Neural cell (in vitro differentiated cells): ENCODE results near the gene PBX1. TPM values are rescaled to one million over a fixed set of nuclear protein-coding genes. Genes with fewer than 3 reads are reported as not detected.

Source experiments
- H2AFZ ChIP-seq: fragments of 200-600, 300-800 bp; sonication (generic), shearing (Covaris generic); 2 replicates; pipeline ENCODE4 v1.6.0; 2014; ENCODE audit warnings: low read depth, mild to moderate bottlenecking, antibody characterized with exemption, low read length, moderate library complexity
- H3F3A ChIP-seq: fragments of 200-600 bp; shearing (Covaris generic); 2 replicates; pipeline ENCODE4 v1.6.1; 2016; ENCODE audit warnings: mild to moderate bottlenecking, moderate library complexity, mixed read lengths, antibody characterized with exemption, low read length; ENCODE audit not compliant: insufficient read depth, poor library complexity, severe bottlenecking
- H3K27ac ChIP-seq: fragments of 200-600, 300-800 bp; sonication (generic), shearing (Covaris generic); 2 replicates; pipeline ENCODE4 v1.5.1; 2014; ENCODE audit warnings: mild to moderate bottlenecking, low read length, moderate library complexity
- H3K27me3 ChIP-seq: fragments of 300-800, 200-600 bp; sonication (generic), shearing (Covaris generic); 2 replicates; pipeline ENCODE4 v1.6.0; 2014; ENCODE audit warnings: mild to moderate bottlenecking, low read depth, low read length, moderate library complexity; ENCODE audit not compliant: insufficient read depth
- H3K36me3 ChIP-seq: fragments of 300-800, 200-600 bp; sonication (generic), shearing (Covaris generic); 2 replicates; pipeline ENCODE4 v1.5.1; 2014; ENCODE audit warnings: mild to moderate bottlenecking, antibody characterized with exemption, low read length, moderate library complexity; ENCODE audit not compliant: insufficient read depth
- H3K4me2 ChIP-seq: fragments of 300-800, 200-600 bp; sonication (generic), shearing (Covaris generic); 2 replicates; pipeline ENCODE4 v1.6.0; 2014; ENCODE audit warnings: mild to moderate bottlenecking, low read length
- H3K4me3 ChIP-seq: fragments of 300-800, 200-600 bp; sonication (generic), shearing (Covaris generic); 2 replicates; pipeline ENCODE4 v1.5.1; 2014; ENCODE audit warnings: mild to moderate bottlenecking, low read length, moderate library complexity
- H3K79me2 ChIP-seq: fragments of 200-600 bp; shearing (Covaris generic); replicated peaks from 2 replicates; pipeline ENCODE4 v1.6.0; 2014; ENCODE audit warnings: mild to moderate bottlenecking, low read length, moderate library complexity; ENCODE audit not compliant: insufficient read depth
- H3K9ac ChIP-seq: fragments of 300-800, 200-600 bp; sonication (generic), shearing (Covaris generic); 2 replicates; pipeline ENCODE4 v1.6.1; 2016; ENCODE audit warnings: mild to moderate bottlenecking, low read length, mixed read lengths
- H3K9me2 ChIP-seq: fragments of 200-600 bp; shearing (Covaris generic); 2 replicates; pipeline ENCODE4 v1.6.1; 2016; ENCODE audit warnings: mild to moderate bottlenecking, low read length, mixed read lengths; ENCODE audit not compliant: insufficient read depth
- H3K9me3 ChIP-seq: fragments of 200-600, 300-800 bp; sonication (generic), shearing (Covaris generic); 2 replicates; pipeline ENCODE4 v1.6.1; 2016; ENCODE audit warnings: mild to moderate bottlenecking, mixed run types, low read length, moderate library complexity, mixed read lengths
- H4K20me1 ChIP-seq: fragments of 200-600 bp; shearing (Covaris generic); 2 replicates; pipeline ENCODE4 v1.6.1; 2016; ENCODE audit warnings: mild to moderate bottlenecking, mixed run types; ENCODE audit not compliant: insufficient read depth
- EP300 ChIP-seq: fragments of 450-650 bp; conservative IDR thresholded peaks from 2 replicates; pipeline ENCODE4 v1.6.1; 2014; ENCODE audit warnings: antibody characterized with exemption, mild to moderate bottlenecking, moderate library complexity; ENCODE audit not compliant: poor library complexity, severe bottlenecking
- EZH2 ChIP-seq: fragments of 200-600, 300-800 bp; shearing (Covaris generic), sonication (generic); IDR thresholded peaks from 2 replicates; pipeline ENCODE4 v1.6.1; 2014; ENCODE audit warnings: antibody characterized with exemption, low read length, borderline replicate concordance, mild to moderate bottlenecking; ENCODE audit not compliant: insufficient read depth, poor library complexity, severe bottlenecking
- MXI1 ChIP-seq: fragments of 450-650 bp; conservative IDR thresholded peaks from 2 replicates; pipeline ENCODE4 v1.6.1; 2014; ENCODE audit warnings: antibody characterized with exemption, mild to moderate bottlenecking; ENCODE audit not compliant: poor library complexity, severe bottlenecking
- POLR2AphosphoS5 ChIP-seq: IDR thresholded peaks from 2 replicates; pipeline ENCODE4 v1.6.1; 2012
- RAD21 ChIP-seq: fragments of 450-650 bp; conservative IDR thresholded peaks from 2 replicates; pipeline ENCODE4 v1.6.1; 2014; ENCODE audit warnings: antibody characterized with exemption, mild to moderate bottlenecking, moderate library complexity
- REST ChIP-seq: IDR thresholded peaks from 2 replicates; pipeline ENCODE4 v1.6.1; 2012; ENCODE audit warnings: borderline replicate concordance
- SMC3 ChIP-seq: fragments of 450-650 bp; conservative IDR thresholded peaks from 2 replicates; pipeline ENCODE4 v1.6.1; 2014; ENCODE audit warnings: antibody characterized with exemption, mild to moderate bottlenecking, moderate library complexity; ENCODE audit not compliant: poor library complexity
- TAF1 ChIP-seq: IDR thresholded peaks from 2 replicates; pipeline ENCODE4 v1.6.1; 2012; ENCODE audit warnings: low read depth
- polyA plus RNA-seq: library from polyadenylated mRNA; depleted of rRNA; stranded (reverse); fragments of >200 nt; gene quantifications from 2 replicates; pipeline ENCODE4 v1.2.3, GENCODE V29; 2014
- TF ChIP-seq, protein P1 (sequence below): fragments of 450-650 bp; IDR thresholded peaks from 2 replicates; pipeline ENCODE4 v1.5.1; 2014; ENCODE audit warnings: antibody characterized with exemption, mild to moderate bottlenecking, moderate library complexity; ENCODE audit not compliant: poor library complexity, severe bottlenecking

Gene PBX1
- polyA plus RNA-seq, 1 donor from 2014 or later = 42.4 TPM

GRCh38 chr1:164645921-164646320, 86.9 kb downstream of the PBX1 start:
- H3K9ac ChIP-seq = no peak overlapping the region
- H3K9me3 ChIP-seq = no peaks in the 10 kb centered on the region
- no peaks in the 10 kb centered on the region for H4K20me1 ChIP-seq
- H3K4me2 ChIP-seq = no peak overlapping the region
- H3K36me3 ChIP-seq = peaks cover 8% of the 10 kb centered on the region
- H3K27ac ChIP-seq = no peak overlapping the region
- H3K79me2 ChIP-seq = peaks cover 77% of the 10 kb centered on the region
- H3K9me2 ChIP-seq = no peaks in the 10 kb centered on the region
- H3F3A ChIP-seq = no peaks in the 10 kb centered on the region
- TF ChIP-seq EP300 (no peak), TAF1 (no peak), MXI1 (no peak), SMC3 (no peak), POLR2AphosphoS5 (no peak), RAD21 (no peak), EZH2 (no peak), REST (no peak)
- TF ChIP-seq, protein P1, sequence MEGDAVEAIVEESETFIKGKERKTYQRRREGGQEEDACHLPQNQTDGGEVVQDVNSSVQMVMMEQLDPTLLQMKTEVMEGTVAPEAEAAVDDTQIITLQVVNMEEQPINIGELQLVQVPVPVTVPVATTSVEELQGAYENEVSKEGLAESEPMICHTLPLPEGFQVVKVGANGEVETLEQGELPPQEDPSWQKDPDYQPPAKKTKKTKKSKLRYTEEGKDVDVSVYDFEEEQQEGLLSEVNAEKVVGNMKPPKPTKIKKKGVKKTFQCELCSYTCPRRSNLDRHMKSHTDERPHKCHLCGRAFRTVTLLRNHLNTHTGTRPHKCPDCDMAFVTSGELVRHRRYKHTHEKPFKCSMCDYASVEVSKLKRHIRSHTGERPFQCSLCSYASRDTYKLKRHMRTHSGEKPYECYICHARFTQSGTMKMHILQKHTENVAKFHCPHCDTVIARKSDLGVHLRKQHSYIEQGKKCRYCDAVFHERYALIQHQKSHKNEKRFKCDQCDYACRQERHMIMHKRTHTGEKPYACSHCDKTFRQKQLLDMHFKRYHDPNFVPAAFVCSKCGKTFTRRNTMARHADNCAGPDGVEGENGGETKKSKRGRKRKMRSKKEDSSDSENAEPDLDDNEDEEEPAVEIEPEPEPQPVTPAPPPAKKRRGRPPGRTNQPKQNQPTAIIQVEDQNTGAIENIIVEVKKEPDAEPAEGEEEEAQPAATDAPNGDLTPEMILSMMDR = no peak
- H2AFZ ChIP-seq = no peak overlapping the region
- no peak overlapping the region for H3K4me3 ChIP-seq
- no peaks in the 10 kb centered on the region for H3K27me3 ChIP-seq

DNA sequence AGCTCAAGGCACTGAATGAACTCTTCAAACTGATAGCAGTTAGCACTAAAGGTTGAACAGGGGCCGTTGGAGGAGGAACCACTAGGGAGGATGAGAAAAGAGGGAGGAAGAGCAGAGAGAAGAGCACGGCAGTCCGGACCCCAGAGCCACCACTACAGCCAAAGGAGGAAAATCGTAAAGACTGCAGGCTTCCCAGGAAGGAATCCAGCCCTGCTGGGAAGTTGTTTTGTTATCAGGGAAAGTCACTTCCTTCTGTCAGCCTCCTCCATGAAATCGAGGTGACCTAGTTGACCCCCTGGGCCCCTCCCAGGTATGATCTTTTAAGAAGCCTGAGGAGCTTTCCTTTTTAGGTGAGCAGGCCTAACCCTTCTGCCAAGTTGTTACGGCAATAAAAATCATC, 88.2 kb downstream of the PBX1 start:
- no peak overlapping the region for H3K9ac ChIP-seq
- no peaks in the 10 kb centered on the region for H3K9me3 ChIP-seq
- H2AFZ ChIP-seq = no peak overlapping the region
- no peaks in the 10 kb centered on the region for H3F3A ChIP-seq
- no peaks in the 10 kb centered on the region for H3K27me3 ChIP-seq
- no peak for TF ChIP-seq TAF1
- no peak for TF ChIP-seq POLR2AphosphoS5
- no peak for TF ChIP-seq REST
- no peak for TF ChIP-seq EZH2
- TF ChIP-seq, protein P1 = no peak
- TF ChIP-seq EP300 = no peak
- TF ChIP-seq MXI1 = no peak
- no peak for TF ChIP-seq RAD21
- no peak for TF ChIP-seq SMC3
- no peak overlapping the region for H3K4me2 ChIP-seq
- H3K36me3 ChIP-seq = peaks cover 6% of the 10 kb centered on the region
- no peaks in the 10 kb centered on the region for H3K9me2 ChIP-seq
- H3K79me2 ChIP-seq = peaks cover 65% of the 10 kb centered on the region
- H3K27ac ChIP-seq = no peak overlapping the region
- H3K4me3 ChIP-seq = no peak overlapping the region
- H4K20me1 ChIP-seq = no peaks in the 10 kb centered on the region
